GM12878 (cell line): ENCODE results near the gene PTCHD4. TPM values are rescaled to one million over a fixed set of nuclear protein-coding genes. Genes with fewer than 3 reads are reported as not detected.

Experiments
- ATAC-seq: fragments of 200-7000 bp; cut with Tn5 transposase; 3 replicates; pipeline ENCODE4 v1.9.1; 2020; ENCODE audit warnings: mild to moderate bottlenecking, moderate library complexity
- BruUV-seq: library from RNA; stranded (reverse); fragments of 400-500 nt; replicated peaks from 2 replicates; lab custom pipeline; 2021; lab: Mats Ljungman, UMichigan
- CTCF ChIA-PET: fragments of 300-600 bp; sonication (Branson Sonifier 250); formaldehyde crosslinking; extraction: SDS; loops from one replicate; lab custom pipeline; 2021; ENCODE audit warnings: inconsistent platforms; lab: Yijun Ruan, JAX
- POLR2A ChIA-PET: fragments of 350-600 bp; formaldehyde crosslinking; extraction: SDS; loops from one replicate; lab custom pipeline; 2021; ENCODE audit warnings: inconsistent platforms; lab: Charles Lee
- RAD21 ChIA-PET: fragments of 300-600 bp; sonication (Branson Sonifier 250); formaldehyde crosslinking; loops from one replicate; lab custom pipeline; 2023; ENCODE audit warnings: antibody characterized with exemption; ENCODE audit not compliant: unreplicated experiment; lab: Charles Lee
- SMC1A ChIA-PET: fragments of 300-600 bp; sonication (Branson Sonifier 250); formaldehyde crosslinking; loops from one replicate; lab custom pipeline; 2023; ENCODE audit not compliant: unreplicated experiment, uncharacterized antibody; lab: Charles Lee
- DNase-seq: peaks from one replicate; pipeline ENCODE4 v3.0.0-alpha.2; 2011; ENCODE audit warnings: low read depth, low spot score
- FAIRE-seq: peaks from 3 replicates; lab custom pipeline; 2011; peaks lifted over from hg19 to GRCh38; lab: Jason Lieb, UNC
- H2AFZ ChIP-seq: 2 replicates; pipeline ENCODE4 v1.6.0; 2011; ENCODE audit warnings: low read depth, low read length, control low read depth; ENCODE audit not compliant: control insufficient read depth
- H3K27ac ChIP-seq: 2 replicates; pipeline ENCODE4 v1.5.1; 2011; ENCODE audit warnings: control low read depth; ENCODE audit not compliant: control insufficient read depth, insufficient read depth
- H3K27me3 ChIP-seq, 2 experiments: replicated peaks in 1 of 2; 2 replicates each; pipeline versions ENCODE4 v1.6.0 to v1.6.1; 2011; ENCODE audit warnings: low read length in 1 of 2; ENCODE audit not compliant: control insufficient read depth in 2 of 2, insufficient read depth in 2 of 2
- H3K36me3 ChIP-seq, 2 experiments: 2 replicates each; pipeline ENCODE4 v1.5.1; 2011; ENCODE audit warnings: low read length in 1 of 2; ENCODE audit not compliant: control insufficient read depth in 2 of 2, insufficient read depth in 2 of 2
- H3K4me1 ChIP-seq: 2 replicates; pipeline ENCODE4 v1.6.1; 2011; ENCODE audit warnings: mild to moderate bottlenecking, low read length, moderate library complexity, mixed read lengths; ENCODE audit not compliant: control insufficient read depth, insufficient read depth
- H3K4me2 ChIP-seq: 2 replicates; pipeline ENCODE4 v1.6.0; 2011; ENCODE audit warnings: control low read depth; ENCODE audit not compliant: control insufficient read depth, insufficient read depth
- H3K4me3 ChIP-seq: fragments of 200-600 bp; sonication (generic); 2 replicates; pipeline ENCODE4 v1.5.1; 2016
- H3K79me2 ChIP-seq: 2 replicates; pipeline ENCODE4 v1.6.0; 2011; ENCODE audit warnings: low read length; ENCODE audit not compliant: control insufficient read depth, insufficient read depth
- H3K9ac ChIP-seq: 2 replicates; pipeline ENCODE4 v1.8.0; 2011; ENCODE audit warnings: low read length, control low read depth, mixed read lengths; ENCODE audit not compliant: control insufficient read depth, insufficient read depth
- H3K9me3 ChIP-seq: replicated peaks from 3 replicates; pipeline ENCODE4 v1.5.1; 2011; ENCODE audit warnings: mild to moderate bottlenecking, low read length; ENCODE audit not compliant: control insufficient read depth, insufficient read depth
- H4K20me1 ChIP-seq: 2 replicates; pipeline ENCODE4 v1.6.0; 2011; ENCODE audit not compliant: control insufficient read depth, insufficient read depth
- HCFC1 ChIP-seq: fragments of 150-350 bp; IDR thresholded peaks from 2 replicates; pipeline ENCODE4 v1.6.1; 2014; ENCODE audit warnings: low read length
- KDM1A ChIP-seq: fragments of 200-600 bp; sonication (generic); IDR thresholded peaks from 2 replicates; pipeline ENCODE4 v1.6.1; 2016; ENCODE audit warnings: borderline replicate concordance
- LARP7 ChIP-seq: fragments of 450-650 bp; IDR thresholded peaks from 2 replicates; pipeline ENCODE4 v1.6.1; 2017; ENCODE audit warnings: mild to moderate bottlenecking
- MTA3 ChIP-seq: IDR thresholded peaks from 2 replicates; pipeline ENCODE4 v1.6.1; 2012; ENCODE audit warnings: low read length, inconsistent platforms, borderline replicate concordance
- MYC ChIP-seq: IDR thresholded peaks from 2 replicates; pipeline ENCODE4 v1.6.1; 2011; ENCODE audit warnings: mild to moderate bottlenecking, low read length, moderate library complexity, inconsistent platforms; ENCODE audit not compliant: insufficient read depth, insufficient replicate concordance, insufficient read length, severe bottlenecking
- SRF ChIP-seq, 2 experiments: IDR thresholded peaks; 2 replicates each; pipeline ENCODE4 v1.6.1; 2011; ENCODE audit warnings: low read depth in 2 of 2, low read length in 2 of 2, mild to moderate bottlenecking in 1 of 2, moderate library complexity in 1 of 2
- SUPT20H ChIP-seq: IDR thresholded peaks from 2 replicates; pipeline ENCODE4 v1.6.1; 2011; ENCODE audit warnings: low read depth, mild to moderate bottlenecking, low read length, moderate library complexity, borderline replicate concordance; ENCODE audit not compliant: control insufficient read depth
- YY1 ChIP-seq: IDR thresholded peaks from 2 replicates; pipeline ENCODE4 v1.6.1; 2011; ENCODE audit warnings: low read depth, mild to moderate bottlenecking, low read length
- ZZZ3 ChIP-seq: IDR thresholded peaks from 2 replicates; pipeline ENCODE4 v1.6.1; 2011; ENCODE audit warnings: low read depth; ENCODE audit not compliant: control insufficient read depth, insufficient read length
- whole genome bisulfite sequencing: methylation state at CpG from one replicate; pipeline ENCODE4 v1.1.6; 2016; ENCODE audit warnings: low lambda C conversion rate; ENCODE audit not compliant: insufficient replicate concordance, insufficient coverage; ENCODE audit errors: missing lambda C conversion rate; 5-methylcytosine and 5-hydroxymethylcytosine counted together
- in situ Hi-C: fragments of 300-500 bp; cut with MboI; formaldehyde crosslinking; loops from 9 replicates; pipeline ENCODE4 v1.14.3; 2018; ENCODE audit warnings: mixed read lengths
- intact Hi-C: fragments of 100-400 bp; cut with micrococcal nuclease; formaldehyde crosslinking; loops from one replicate; pipeline ENCODE4 v1.14.2; 2022; ENCODE audit not compliant: unreplicated experiment
- polyA plus RNA-seq, 11 experiments: library from polyadenylated mRNA; depleted of rRNA in 4 of 11; unstranded in 6 of 11; stranded (reverse) in 5 of 11; fragments of >200 nt; fragmentation: Nextera tagmentation in 4 of 11; fragmentation: Illumina TruSeq in 1 of 11; extraction: Ambion mirVana in 4 of 11; extraction: Trizol in 1 of 11; gene quantifications; 1 replicate in 1 of 11; 2 replicates in 10 of 11; pipeline versions ENCODE4 v1.2.1 to v1.2.3, GENCODE V29; 2011 to 2016; ENCODE audit warnings: inconsistent platforms in 2 of 11, missing spikeins in 2 of 11, low read depth in 1 of 11
- total RNA-seq, 4 experiments: library from RNA; depleted of rRNA in 3 of 4; stranded (reverse); fragments of >200 nt in 3 of 4; fragmentation: Illumina TruSeq in 1 of 4; extraction: Trizol in 1 of 4; gene quantifications; 2 replicates each; pipeline versions ENCODE4 v1.2.1 to v1.2.3, GENCODE V29; 2013 to 2021
- TF ChIP-seq, protein P1 (sequence below): fragments of 450-650 bp; IDR thresholded peaks from 2 replicates; pipeline ENCODE4 v1.6.1; 2017; ENCODE audit warnings: mild to moderate bottlenecking, moderate library complexity
- TF ChIP-seq, protein P2 (sequence below): IDR thresholded peaks from 2 replicates; pipeline ENCODE4 v1.6.1; 2011; ENCODE audit warnings: low read depth, low read length, improper control_type of control experiment, borderline replicate concordance
- TF ChIP-seq, protein P3 (sequence below): IDR thresholded peaks from 2 replicates; pipeline ENCODE4 v1.6.1; 2011; ENCODE audit warnings: borderline replicate concordance, low read depth, mild to moderate bottlenecking, moderate library complexity, mixed read lengths, low read length; ENCODE audit not compliant: insufficient read depth; ENCODE audit errors: extremely low read length
- TF ChIP-seq, protein P4 (sequence below), 3 experiments: IDR thresholded peaks in 2 of 3; conservative IDR thresholded peaks in 1 of 3; 2 replicates each; pipeline ENCODE4 v1.5.1; 2011; ENCODE audit warnings: low read depth in 3 of 3, low read length in 3 of 3, mild to moderate bottlenecking in 3 of 3, control low read depth in 2 of 3, moderate library complexity in 2 of 3, inconsistent platforms in 1 of 3, mixed read lengths in 1 of 3; ENCODE audit not compliant: control insufficient read depth in 2 of 3, insufficient read depth in 1 of 3; ENCODE audit errors: extremely low read depth in 1 of 3

The PTCHD4 gene
- total and polyA plus RNA-seq, 10 of the 15 experiments (the other 5 are each of a cell fraction or from before 2014, with no cell fraction given) = 0.02 to 0.17 (median 0.07) TPM; not detected in 3

DNA sequence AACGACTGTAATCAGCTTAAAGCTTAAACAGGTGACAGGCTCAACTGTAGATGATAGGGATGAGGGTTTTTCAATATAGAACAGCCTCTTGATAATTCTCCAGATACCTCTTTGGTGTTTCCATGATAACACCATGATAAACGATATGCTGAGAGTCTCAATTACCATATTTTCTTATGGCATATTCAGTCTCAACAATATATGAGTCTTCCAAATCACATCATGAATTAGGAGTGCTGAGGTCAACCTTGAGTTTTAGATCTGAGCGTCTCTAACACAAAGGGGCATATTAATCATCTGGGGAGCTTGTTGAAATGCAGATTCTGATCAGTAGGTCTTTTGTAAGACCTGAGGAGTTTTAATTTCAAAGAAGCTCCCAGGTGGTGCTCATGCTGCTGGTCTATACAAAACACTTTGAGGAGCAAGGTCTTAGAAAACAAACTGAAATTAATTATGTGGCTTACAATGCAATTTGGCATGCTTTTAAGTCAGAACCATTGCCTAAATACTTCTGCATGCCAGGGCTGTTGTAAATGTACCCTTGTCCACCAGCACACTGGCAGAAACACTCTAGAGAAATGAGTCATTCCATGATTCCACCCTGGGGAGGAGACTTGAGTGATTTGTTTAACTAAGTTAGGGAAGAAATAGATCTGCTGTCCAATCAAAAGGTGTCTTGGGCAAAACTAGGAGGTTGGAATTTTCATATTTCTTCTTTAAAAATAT, 49.6 kb downstream of the PTCHD4 start:
- POLR2A ChIA-PET = no interaction called here
- no peak for FAIRE-seq
- H3K36me3 ChIP-seq = no peaks in the 10 kb centered on the region
- DNase-seq = no peak
- in situ Hi-C loops = no loop called here
- H3K27me3 ChIP-seq = no peaks in the 10 kb centered on the region
- no TSS peak for BruUV-seq
- no peak overlapping the region for H3K9ac ChIP-seq
- H3K79me2 ChIP-seq = no peaks in the 10 kb centered on the region
- H3K4me2 ChIP-seq = no peak overlapping the region
- RAD21 ChIA-PET = no interaction called here
- H2AFZ ChIP-seq = no peak overlapping the region
- CTCF ChIA-PET = no interaction called here
- no peak for ATAC-seq
- no peak for TF ChIP-seq SRF (IDR thresholded peaks at IDR 0.05; ENCODE audit: low read depth in 2 of 2, low read length in 2 of 2)
- TF ChIP-seq, protein P1, sequence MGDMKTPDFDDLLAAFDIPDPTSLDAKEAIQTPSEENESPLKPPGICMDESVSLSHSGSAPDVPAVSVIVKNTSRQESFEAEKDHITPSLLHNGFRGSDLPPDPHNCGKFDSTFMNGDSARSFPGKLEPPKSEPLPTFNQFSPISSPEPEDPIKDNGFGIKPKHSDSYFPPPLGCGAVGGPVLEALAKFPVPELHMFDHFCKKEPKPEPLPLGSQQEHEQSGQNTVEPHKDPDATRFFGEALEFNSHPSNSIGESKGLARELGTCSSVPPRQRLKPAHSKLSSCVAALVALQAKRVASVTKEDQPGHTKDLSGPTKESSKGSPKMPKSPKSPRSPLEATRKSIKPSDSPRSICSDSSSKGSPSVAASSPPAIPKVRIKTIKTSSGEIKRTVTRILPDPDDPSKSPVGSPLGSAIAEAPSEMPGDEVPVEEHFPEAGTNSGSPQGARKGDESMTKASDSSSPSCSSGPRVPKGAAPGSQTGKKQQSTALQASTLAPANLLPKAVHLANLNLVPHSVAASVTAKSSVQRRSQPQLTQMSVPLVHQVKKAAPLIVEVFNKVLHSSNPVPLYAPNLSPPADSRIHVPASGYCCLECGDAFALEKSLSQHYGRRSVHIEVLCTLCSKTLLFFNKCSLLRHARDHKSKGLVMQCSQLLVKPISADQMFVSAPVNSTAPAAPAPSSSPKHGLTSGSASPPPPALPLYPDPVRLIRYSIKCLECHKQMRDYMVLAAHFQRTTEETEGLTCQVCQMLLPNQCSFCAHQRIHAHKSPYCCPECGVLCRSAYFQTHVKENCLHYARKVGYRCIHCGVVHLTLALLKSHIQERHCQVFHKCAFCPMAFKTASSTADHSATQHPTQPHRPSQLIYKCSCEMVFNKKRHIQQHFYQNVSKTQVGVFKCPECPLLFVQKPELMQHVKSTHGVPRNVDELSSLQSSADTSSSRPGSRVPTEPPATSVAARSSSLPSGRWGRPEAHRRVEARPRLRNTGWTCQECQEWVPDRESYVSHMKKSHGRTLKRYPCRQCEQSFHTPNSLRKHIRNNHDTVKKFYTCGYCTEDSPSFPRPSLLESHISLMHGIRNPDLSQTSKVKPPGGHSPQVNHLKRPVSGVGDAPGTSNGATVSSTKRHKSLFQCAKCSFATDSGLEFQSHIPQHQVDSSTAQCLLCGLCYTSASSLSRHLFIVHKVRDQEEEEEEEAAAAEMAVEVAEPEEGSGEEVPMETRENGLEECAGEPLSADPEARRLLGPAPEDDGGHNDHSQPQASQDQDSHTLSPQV = no peak
- no peak for TF ChIP-seq MTA3
- TF ChIP-seq MYC = no peak
- no peak for TF ChIP-seq YY1
- no peak for TF ChIP-seq LARP7
- TF ChIP-seq, protein P2, sequence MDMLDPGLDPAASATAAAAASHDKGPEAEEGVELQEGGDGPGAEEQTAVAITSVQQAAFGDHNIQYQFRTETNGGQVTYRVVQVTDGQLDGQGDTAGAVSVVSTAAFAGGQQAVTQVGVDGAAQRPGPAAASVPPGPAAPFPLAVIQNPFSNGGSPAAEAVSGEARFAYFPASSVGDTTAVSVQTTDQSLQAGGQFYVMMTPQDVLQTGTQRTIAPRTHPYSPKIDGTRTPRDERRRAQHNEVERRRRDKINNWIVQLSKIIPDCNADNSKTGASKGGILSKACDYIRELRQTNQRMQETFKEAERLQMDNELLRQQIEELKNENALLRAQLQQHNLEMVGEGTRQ = no peak
- TF ChIP-seq, protein P3, sequence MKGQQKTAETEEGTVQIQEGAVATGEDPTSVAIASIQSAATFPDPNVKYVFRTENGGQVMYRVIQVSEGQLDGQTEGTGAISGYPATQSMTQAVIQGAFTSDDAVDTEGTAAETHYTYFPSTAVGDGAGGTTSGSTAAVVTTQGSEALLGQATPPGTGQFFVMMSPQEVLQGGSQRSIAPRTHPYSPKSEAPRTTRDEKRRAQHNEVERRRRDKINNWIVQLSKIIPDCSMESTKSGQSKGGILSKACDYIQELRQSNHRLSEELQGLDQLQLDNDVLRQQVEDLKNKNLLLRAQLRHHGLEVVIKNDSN = no peak
- no peak for TF ChIP-seq ZZZ3
- no peak for TF ChIP-seq KDM1A
- no peak for TF ChIP-seq HCFC1
- TF ChIP-seq, protein P4, sequence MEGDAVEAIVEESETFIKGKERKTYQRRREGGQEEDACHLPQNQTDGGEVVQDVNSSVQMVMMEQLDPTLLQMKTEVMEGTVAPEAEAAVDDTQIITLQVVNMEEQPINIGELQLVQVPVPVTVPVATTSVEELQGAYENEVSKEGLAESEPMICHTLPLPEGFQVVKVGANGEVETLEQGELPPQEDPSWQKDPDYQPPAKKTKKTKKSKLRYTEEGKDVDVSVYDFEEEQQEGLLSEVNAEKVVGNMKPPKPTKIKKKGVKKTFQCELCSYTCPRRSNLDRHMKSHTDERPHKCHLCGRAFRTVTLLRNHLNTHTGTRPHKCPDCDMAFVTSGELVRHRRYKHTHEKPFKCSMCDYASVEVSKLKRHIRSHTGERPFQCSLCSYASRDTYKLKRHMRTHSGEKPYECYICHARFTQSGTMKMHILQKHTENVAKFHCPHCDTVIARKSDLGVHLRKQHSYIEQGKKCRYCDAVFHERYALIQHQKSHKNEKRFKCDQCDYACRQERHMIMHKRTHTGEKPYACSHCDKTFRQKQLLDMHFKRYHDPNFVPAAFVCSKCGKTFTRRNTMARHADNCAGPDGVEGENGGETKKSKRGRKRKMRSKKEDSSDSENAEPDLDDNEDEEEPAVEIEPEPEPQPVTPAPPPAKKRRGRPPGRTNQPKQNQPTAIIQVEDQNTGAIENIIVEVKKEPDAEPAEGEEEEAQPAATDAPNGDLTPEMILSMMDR (IDR thresholded peaks at IDR 0.05 in 2 of 3, conservative IDR thresholded peaks at IDR 0.05 in 1 of 3; ENCODE audit: control insufficient read depth in 2 of 3, extremely low read depth in 1 of 3, insufficient read depth in 1 of 3, low read depth in 3 of 3, low read length in 3 of 3) = no peak
- no peak for TF ChIP-seq SUPT20H
- no peaks in the 10 kb centered on the region for H3K4me1 ChIP-seq
- 1% methylated on average over 3 of the region's 3 CpGs for WGBS
- H3K27ac ChIP-seq = no peak overlapping the region
- no peaks in the 10 kb centered on the region for H4K20me1 ChIP-seq
- no peaks in the 10 kb centered on the region for H3K9me3 ChIP-seq
- SMC1A ChIA-PET = no interaction called here
- no peak overlapping the region for H3K4me3 ChIP-seq
- intact Hi-C loops = no loop called here
